GM10248 (cell line): Measurements from ENCODE around the gene SRP14.

ENCODE experiments used
- CTCF ChIA-PET: fragments of 300-600 bp; sonication (Branson Sonifier 250); formaldehyde crosslinking; extraction: SDS; loops from one replicate; lab custom pipeline; 2021; ENCODE audit warnings: antibody characterized with exemption; lab: Yijun Ruan, JAX
- POLR2A ChIA-PET: fragments of 350-650 bp; sonication (Branson Sonifier 250); formaldehyde crosslinking; extraction: SDS; loops from one replicate; lab custom pipeline; 2020; ENCODE audit warnings: antibody characterized with exemption; lab: Yijun Ruan, JAX
- DNase-seq: peaks from one replicate; pipeline ENCODE4 v3.0.0; 2012; ENCODE audit errors: extremely low spot score
- CTCF ChIP-seq: IDR thresholded peaks from 2 replicates; pipeline ENCODE4 v1.5.1; 2012; ENCODE audit warnings: mild to moderate bottlenecking, low read depth; ENCODE audit errors: extremely low read depth, missing control alignments, control extremely low read depth

Gene SRP14

DNA sequence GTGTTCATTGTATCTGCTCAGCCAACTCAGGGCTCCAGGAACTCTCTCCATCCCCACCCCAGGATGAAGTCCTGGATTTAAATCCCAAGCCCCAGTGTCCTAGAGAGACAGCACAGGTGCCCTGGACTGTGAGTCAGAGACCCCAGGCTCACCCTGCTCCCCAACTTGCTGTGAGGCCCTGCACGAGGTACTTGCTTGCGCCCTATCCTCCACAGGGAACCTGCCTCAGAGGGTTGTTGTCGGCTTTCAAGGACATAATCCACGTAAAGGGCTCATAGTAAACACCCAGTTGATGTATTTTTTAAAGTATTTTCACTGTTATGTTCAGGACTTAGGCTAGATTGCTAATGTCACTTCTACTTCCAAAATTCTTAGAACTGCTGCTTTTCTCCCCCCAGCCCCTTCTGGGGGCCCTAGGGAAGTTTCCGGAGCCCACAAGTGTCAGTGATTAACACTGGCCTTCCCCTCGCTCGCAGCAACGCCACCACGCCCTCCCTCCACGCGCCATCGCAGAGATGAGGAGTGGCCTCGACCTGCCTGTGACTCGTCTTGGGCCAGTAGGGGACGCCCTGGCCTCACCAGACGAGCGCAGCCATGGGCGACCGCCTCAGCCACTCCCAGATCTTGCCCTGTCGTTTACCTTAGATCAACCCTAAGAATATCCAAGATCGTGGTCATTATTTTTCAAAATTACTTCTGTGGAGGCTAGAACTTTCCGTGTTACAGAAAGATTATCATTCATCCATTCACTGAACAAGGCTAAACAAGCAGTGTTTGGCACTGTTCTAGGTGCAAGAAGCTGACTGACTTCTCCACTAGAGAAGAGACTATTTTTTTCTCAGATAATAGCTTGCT lies 6.0 kb upstream of the SRP14 start:
- CTCF ChIA-PET, result interaction anchor here (0.7 to 22.7 kb wide), 48 partner anchors 8 to 292 kb away, joined by 3 to 511 read pairs (median 4); partner anchors contain the start of genes BMF, BUB1B and PAK6
- POLR2A ChIA-PET, result interaction anchor here (0.5 to 2.9 kb wide), 5 partner anchors 10 to 108 kb away, joined by 3 to 20 read pairs (median 3); no protein-coding TSS in a partner anchor
- peak; percentile 99 for TF ChIP-seq CTCF
- DNase-seq, result peak; percentile 88

DNA sequence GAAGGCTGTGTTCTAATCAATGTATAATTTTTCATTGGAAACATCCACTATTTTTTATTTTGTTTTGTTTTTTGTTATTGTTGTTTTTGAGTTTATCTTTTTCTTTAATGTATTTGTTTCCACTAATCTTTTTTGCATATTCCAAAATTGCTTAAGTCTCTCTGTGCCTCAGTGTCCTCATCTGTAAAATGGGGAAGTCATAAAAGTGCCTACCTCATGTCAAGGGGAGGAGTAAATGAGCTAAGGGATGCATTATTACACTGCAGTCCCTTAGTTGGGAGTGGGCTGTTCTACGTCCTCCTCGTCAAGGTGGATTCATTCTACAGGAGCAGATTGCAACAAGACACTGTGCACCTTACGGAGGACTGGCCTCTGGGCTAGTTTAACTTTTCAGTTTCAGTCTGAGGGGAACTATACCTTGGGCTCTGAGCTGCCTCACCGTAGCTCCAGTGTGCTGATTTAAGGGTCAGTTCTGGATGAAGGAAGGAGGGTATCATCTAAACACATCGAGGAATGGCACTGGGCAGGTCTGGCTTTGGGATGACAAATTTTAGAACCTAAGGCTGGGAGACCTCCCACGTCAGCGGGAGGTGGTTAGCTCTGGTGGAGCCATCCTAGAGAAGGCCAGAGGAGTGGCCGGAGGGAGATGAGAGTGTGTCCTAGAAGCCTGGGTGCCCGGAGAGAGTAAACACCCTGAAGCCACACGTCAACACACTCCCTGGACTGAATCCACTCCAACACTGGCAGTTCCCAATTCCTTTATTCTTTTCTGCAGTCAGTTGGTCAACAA lies 5.1 kb upstream of the SRP14 start:
- ChIA-PET POLR2A (no interaction called here), CTCF (interaction anchor here (0.8 to 22.7 kb wide), 12 partner anchors 10 to 258 kb away, joined by 3 to 511 read pairs (median 4); partner anchors contain the start of gene BMF)
- DNase-seq, result no peak
- no peak for TF ChIP-seq CTCF

- no peak for DNase-seq
- CTCF ChIA-PET, result interaction anchor here (1.0 to 22.7 kb wide), 5 partner anchors 16 to 255 kb away, joined by 3 to 511 read pairs (median 4); partner anchors contain the start of gene BMF
- no peak for TF ChIP-seq CTCF
- POLR2A ChIA-PET, result no interaction called here
Observed at GRCh38 chr15:40042791-40043320, 3.9 kb upstream of the SRP14 start.

- DNase-seq, result no peak
- no peak for TF ChIP-seq CTCF
- ChIA-PET POLR2A (no interaction called here), CTCF (interaction anchor here (0.9 to 22.7 kb wide), 7 partner anchors 38 to 297 kb away, joined by 3 to 511 read pairs (median 6); partner anchors contain the start of gene BMF)
Observed at GRCh38 chr15:40040770-40041169, 1.8 kb upstream of the SRP14 start.

- DNase-seq, result no peak
- no peak for TF ChIP-seq CTCF
- ChIA-PET POLR2A (no interaction called here), CTCF (interaction anchor here (0.9 to 22.7 kb wide), 6 partner anchors 20 to 297 kb away, joined by 3 to 511 read pairs (median 6); partner anchors contain the start of gene BMF)
Observed at GRCh38 chr15:40040293-40040635, 1.3 kb upstream of the SRP14 start.

- TF ChIP-seq CTCF, result no peak
- ChIA-PET POLR2A (interaction anchor here (1.1 kb wide), 1 partner anchor 9 kb away, joined by 5 read pairs; no protein-coding TSS in a partner anchor), CTCF (interaction anchor here (1.0 to 22.7 kb wide), 8 partner anchors 9 to 1348 kb away, joined by 3 to 511 read pairs (median 6); partner anchors contain the start of gene BMF)
- DNase-seq, result no peak
Observed at GRCh38 chr15:40038275-40038637, 725 bp downstream of the SRP14 start.
